ENCODE data around the gene GPR31. TPM values are rescaled to one million over a fixed set of nuclear protein-coding genes. Genes with fewer than 3 reads are reported as not detected.
"Not testable (repeated sequence)": the region's sequence is repeated elsewhere in the genome, so short reads cannot be mapped to it uniquely, and the experiment has no call there.

Gene GPR31
- total RNA-seq, 1 experiment from 2014 or later = not detected

DNA sequence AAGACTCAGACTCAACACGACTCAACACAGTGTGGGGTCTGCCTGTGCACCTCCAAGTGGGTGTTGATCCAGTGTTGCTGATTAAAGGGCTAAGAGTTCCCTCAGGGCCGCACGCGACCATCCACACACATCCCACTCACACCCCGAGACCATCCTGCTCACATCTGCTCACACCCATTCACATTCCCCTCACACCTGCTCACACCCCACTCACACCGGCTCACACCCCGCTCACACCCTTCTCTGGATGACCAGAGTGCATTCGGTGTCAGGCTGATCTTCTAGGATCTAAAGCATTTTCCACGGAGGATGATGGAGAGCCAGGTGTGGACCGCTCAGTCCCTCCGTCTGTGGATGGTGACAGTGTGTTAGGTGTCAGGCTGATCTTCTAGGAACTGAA is 13.5 kb upstream of the GPR31 start:
- H3K4me1 Mint-ChIP-seq = peaks cover 12 to 16% of the 10 kb centered on the region in 2 experiments

DNA sequence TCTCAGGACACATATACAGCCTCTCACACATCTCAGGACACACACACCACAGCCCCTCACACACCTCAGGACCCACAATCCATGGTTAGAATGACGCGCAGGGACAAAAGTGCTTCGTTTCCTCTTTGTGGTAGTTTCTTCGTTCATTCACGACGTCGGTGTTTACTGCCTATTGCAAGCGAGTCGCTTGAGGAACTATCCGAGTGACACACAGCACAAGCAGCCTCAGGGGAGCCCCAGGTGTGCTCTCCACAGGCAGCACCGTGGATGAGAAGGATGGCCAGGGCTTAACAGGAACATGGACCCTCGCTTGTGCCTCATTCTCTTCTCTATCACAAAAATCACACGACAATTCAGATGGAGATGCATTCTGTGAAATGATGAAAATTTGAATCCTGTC is 12.1 kb upstream of the GPR31 start:
- not testable (repeated sequence) for H3K23ac ChIP-seq (ENCODE audit: insufficient read length, low read depth, low read length); H3K14ac ChIP-seq (ENCODE audit: insufficient read depth, low read length); H2AFZ ChIP-seq (ENCODE audit: low read length); H3K27ac ChIP-seq (ENCODE audit: insufficient read length, low read depth, low read length); H3K4ac ChIP-seq (ENCODE audit: low read depth, low read length); H3K36me3 Mint-ChIP-seq (ENCODE audit: insufficient read depth in 1 of 3, low read depth in 3 of 3); H2BK12ac ChIP-seq (ENCODE audit: insufficient read length, low read depth, low read length); H3K9me3 Mint-ChIP-seq; H3K9me3 ChIP-seq (ENCODE audit: control insufficient read depth, low read depth, low read length); H3K23me2 ChIP-seq (ENCODE audit: insufficient read length, low read depth, low read length, poor library complexity, severe bottlenecking); H2BK120ac ChIP-seq (ENCODE audit: low read depth, low read length, poor library complexity, severe bottlenecking); H3K27me3 ChIP-seq (ENCODE audit: insufficient read depth, low read length); H4K20me1 ChIP-seq (ENCODE audit: control insufficient read depth, insufficient read depth, insufficient read length); H3K79me1 ChIP-seq (ENCODE audit: insufficient read depth, low read depth, low read length, poor library complexity, severe bottlenecking); H3T11ph ChIP-seq (ENCODE audit: low read length); H4K5ac ChIP-seq (ENCODE audit: insufficient read length, low read depth, low read length); H2BK15ac ChIP-seq (ENCODE audit: low read depth, low read length); H4K91ac ChIP-seq (ENCODE audit: insufficient read length, low read depth, low read length); H2BK5ac ChIP-seq (ENCODE audit: insufficient read length, low read length); H3K9ac ChIP-seq (ENCODE audit: extremely low read depth, insufficient read length, low read length); H3K4me1 ChIP-seq (ENCODE audit: insufficient read depth, low read length); H3K18ac ChIP-seq (ENCODE audit: insufficient read length, low read depth, low read length); H3K79me2 ChIP-seq (ENCODE audit: insufficient read depth, low read length); H3K56ac ChIP-seq (ENCODE audit: insufficient read length, low read depth, low read length); H2AK5ac ChIP-seq (ENCODE audit: insufficient read length, low read length); H2BK20ac ChIP-seq (ENCODE audit: low read depth, low read length, poor library complexity, severe bottlenecking); DNase-seq; H3K4me2 ChIP-seq (ENCODE audit: insufficient read depth, insufficient read length, low read length); H3K4me3 Mint-ChIP-seq
- H3K4me1 Mint-ChIP-seq = peaks cover 19 to 23% of the 10 kb centered on the region in 2 experiments
- peak overlapping the region; percentile 48 for H4K8ac ChIP-seq (replicated peaks; ENCODE audit: insufficient read length, low read depth, low read length)
- peak overlapping the region in 2 of 3 experiments; percentile 5 to 17; a peak in 2 of 7 replicates for H3K27ac Mint-ChIP-seq
- WGBS (ENCODE audit: extremely low coverage, insufficient read length, low lambda C conversion rate) = no CpG with 5 or more reads among the region's 13 CpGs
- H3K27me3 Mint-ChIP-seq (ENCODE audit: low read depth) = peaks cover 17% of the 10 kb centered on the region

More for the DNA sequence above, 13.5 kb upstream of the GPR31 start:
- not testable (repeated sequence) for H3K79me1 ChIP-seq (ENCODE audit: insufficient read depth, low read depth, low read length, poor library complexity, severe bottlenecking); H3K23ac ChIP-seq (ENCODE audit: insufficient read length, low read depth, low read length); H3K56ac ChIP-seq (ENCODE audit: insufficient read length, low read depth, low read length); H2AFZ ChIP-seq (ENCODE audit: low read length); H3K4me3 Mint-ChIP-seq; H2BK20ac ChIP-seq (ENCODE audit: low read depth, low read length, poor library complexity, severe bottlenecking); H2BK15ac ChIP-seq (ENCODE audit: low read depth, low read length); H3K4me1 ChIP-seq (ENCODE audit: insufficient read depth, low read length); H3K9me3 ChIP-seq (ENCODE audit: control insufficient read depth, low read depth, low read length); H4K20me1 ChIP-seq (ENCODE audit: control insufficient read depth, insufficient read depth, insufficient read length); H3K4me2 ChIP-seq (ENCODE audit: insufficient read depth, insufficient read length, low read length); H3K79me2 ChIP-seq (ENCODE audit: insufficient read depth, low read length); H2BK5ac ChIP-seq (ENCODE audit: insufficient read length, low read length); H3K36me3 Mint-ChIP-seq (ENCODE audit: insufficient read depth in 1 of 3, low read depth in 3 of 3); H3K27ac ChIP-seq (ENCODE audit: insufficient read length, low read depth, low read length); H4K91ac ChIP-seq (ENCODE audit: insufficient read length, low read depth, low read length); H3K27me3 ChIP-seq (ENCODE audit: insufficient read depth, low read length); H3K18ac ChIP-seq (ENCODE audit: insufficient read length, low read depth, low read length); H2AK5ac ChIP-seq (ENCODE audit: insufficient read length, low read length); H3K23me2 ChIP-seq (ENCODE audit: insufficient read length, low read depth, low read length, poor library complexity, severe bottlenecking); H3K4ac ChIP-seq (ENCODE audit: low read depth, low read length); H2BK12ac ChIP-seq (ENCODE audit: insufficient read length, low read depth, low read length); H4K8ac ChIP-seq (replicated peaks; ENCODE audit: insufficient read length, low read depth, low read length); H2BK120ac ChIP-seq (ENCODE audit: low read depth, low read length, poor library complexity, severe bottlenecking); H3K9ac ChIP-seq (ENCODE audit: extremely low read depth, insufficient read length, low read length); H3K14ac ChIP-seq (ENCODE audit: insufficient read depth, low read length); H3K9me3 Mint-ChIP-seq; H3T11ph ChIP-seq (ENCODE audit: low read length); H4K5ac ChIP-seq (ENCODE audit: insufficient read length, low read depth, low read length); DNase-seq
- Mint-ChIP-seq H3K27ac (peak overlapping the region in 1 of 3 experiments; percentile 45; a peak in 2 of 7 replicates), H3K27me3 (ENCODE audit: low read depth) (peaks cover 17% of the 10 kb centered on the region)
- no CpG with 5 or more reads among the region's 11 CpGs for WGBS (ENCODE audit: extremely low coverage, insufficient read length, low lambda C conversion rate)

Measured in H9 (cell line).